GM10266 (cell line): Measurements from ENCODE around the gene EPS8.

Experiments
- DNase-seq: peaks from one replicate; pipeline ENCODE4 v3.0.0; 2012; ENCODE audit errors: extremely low spot score
- TF ChIP-seq, protein P1 (sequence below): IDR thresholded peaks from 2 replicates; pipeline ENCODE4 v1.5.1; 2012; ENCODE audit warnings: mild to moderate bottlenecking, low read depth; ENCODE audit not compliant: control insufficient read depth, insufficient read depth; ENCODE audit errors: missing control alignments

Gene EPS8

DNA sequence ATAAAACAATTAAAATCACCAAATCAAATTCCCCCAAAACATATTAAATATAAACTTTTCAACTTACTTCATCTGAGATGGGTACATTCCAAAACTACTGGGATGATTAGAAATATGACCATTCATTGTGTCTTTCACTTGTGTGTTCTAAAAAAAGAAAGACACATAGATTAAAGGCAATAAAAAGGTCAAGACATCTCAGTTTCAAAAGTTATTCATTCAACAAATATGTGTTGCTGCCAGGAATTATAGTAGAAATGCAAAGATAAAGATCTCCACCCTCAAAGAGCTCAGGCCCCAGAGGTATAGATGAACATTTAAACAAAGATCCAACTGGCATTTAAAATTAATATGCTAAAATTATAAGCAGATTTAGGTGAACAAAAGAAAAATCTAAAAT lies 106.4 kb downstream of the EPS8 start:
- no peak for DNase-seq
- TF ChIP-seq, protein P1, sequence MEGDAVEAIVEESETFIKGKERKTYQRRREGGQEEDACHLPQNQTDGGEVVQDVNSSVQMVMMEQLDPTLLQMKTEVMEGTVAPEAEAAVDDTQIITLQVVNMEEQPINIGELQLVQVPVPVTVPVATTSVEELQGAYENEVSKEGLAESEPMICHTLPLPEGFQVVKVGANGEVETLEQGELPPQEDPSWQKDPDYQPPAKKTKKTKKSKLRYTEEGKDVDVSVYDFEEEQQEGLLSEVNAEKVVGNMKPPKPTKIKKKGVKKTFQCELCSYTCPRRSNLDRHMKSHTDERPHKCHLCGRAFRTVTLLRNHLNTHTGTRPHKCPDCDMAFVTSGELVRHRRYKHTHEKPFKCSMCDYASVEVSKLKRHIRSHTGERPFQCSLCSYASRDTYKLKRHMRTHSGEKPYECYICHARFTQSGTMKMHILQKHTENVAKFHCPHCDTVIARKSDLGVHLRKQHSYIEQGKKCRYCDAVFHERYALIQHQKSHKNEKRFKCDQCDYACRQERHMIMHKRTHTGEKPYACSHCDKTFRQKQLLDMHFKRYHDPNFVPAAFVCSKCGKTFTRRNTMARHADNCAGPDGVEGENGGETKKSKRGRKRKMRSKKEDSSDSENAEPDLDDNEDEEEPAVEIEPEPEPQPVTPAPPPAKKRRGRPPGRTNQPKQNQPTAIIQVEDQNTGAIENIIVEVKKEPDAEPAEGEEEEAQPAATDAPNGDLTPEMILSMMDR: no peak

DNA sequence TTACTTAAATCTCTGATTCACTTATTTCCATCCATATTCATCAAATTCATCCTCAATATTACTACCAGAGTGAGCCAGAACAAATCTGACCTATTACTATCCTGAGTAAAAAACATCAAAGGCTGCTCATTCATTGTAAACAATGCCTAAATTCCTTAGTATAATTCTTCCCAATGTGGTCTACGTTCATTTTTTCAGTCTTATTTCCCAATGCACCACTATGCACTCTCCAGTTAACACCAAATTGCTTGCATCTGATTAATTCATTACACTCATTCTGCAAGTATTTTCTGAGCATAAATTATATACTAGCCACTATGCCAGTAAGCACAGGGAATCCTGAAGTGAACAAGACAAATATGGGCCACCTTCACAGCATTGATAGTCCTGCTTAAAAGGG lies 110.0 kb downstream of the EPS8 start:
- DNase-seq: no peak
- TF ChIP-seq, protein P1: no peak

DNA sequence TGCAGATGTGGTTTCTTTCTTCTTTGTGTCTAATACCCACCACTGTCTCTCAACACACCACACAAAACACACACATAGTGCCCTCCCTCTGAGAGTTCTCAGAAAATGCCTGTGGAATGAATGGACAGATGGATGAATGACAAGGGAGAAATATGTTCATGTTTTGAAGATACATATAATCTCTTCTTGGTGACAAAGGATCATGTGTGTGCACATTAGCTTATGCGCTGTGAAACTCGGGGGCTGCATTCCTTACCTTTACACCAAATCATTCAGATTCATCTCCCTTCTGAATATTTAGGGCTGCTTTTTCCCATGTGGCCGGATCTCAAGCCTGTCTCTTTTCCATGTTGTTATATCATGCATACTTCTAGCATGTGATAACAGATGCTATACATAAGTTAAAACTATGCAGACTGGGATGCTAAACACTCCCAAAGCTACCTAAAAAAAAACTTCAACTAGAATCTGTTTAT lies 111.4 kb downstream of the EPS8 start:
- DNase-seq: no peak
- TF ChIP-seq, protein P1: no peak

DNA sequence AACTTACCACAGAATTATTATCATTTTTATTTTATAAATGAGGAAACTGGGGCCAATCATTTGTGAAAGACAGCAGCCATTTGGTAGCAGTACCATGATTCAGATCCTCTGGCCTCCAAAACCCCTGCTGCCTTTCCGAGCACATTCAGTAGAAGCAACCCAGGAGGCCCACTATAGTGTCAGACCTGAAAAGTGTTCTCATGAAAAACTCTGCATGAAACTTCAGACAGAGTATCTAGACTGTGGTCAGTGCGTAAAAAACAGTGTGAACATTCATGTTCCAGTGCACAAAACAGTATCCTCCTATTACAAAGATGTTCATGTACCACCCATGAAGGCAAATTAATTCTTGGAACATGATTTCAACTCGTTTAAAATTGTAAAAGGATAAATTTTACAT lies 112.0 kb downstream of the EPS8 start:
- TF ChIP-seq, protein P1: no peak
- no peak for DNase-seq

DNA sequence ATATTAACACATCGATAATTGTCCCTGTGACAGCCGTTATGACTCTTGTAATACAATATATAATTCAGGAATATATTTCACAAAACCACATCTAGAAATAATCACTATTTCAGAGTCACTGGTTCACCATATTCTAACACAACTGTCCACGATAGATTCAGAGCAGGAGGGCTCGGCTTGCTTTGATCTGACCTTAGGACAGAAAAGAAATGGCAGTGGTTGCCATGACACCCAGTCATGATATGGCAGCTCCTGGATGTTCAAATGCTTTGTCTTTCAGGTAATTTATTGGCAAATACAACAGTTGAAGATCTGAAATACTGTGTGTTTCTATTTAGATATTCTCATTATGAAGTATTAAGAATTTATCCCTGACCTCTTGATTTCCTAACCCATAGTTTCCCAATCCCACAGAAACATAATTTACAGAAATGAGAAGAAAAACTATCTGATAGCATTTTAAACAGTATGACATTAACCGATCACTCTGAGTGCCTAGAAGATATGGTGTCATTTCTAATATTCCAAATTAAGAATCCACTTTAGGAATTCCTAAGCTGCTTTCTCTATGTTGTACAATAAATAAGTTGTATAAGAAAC lies 116.4 kb downstream of the EPS8 start:
- TF ChIP-seq, protein P1: no peak
- DNase-seq: no peak

DNA sequence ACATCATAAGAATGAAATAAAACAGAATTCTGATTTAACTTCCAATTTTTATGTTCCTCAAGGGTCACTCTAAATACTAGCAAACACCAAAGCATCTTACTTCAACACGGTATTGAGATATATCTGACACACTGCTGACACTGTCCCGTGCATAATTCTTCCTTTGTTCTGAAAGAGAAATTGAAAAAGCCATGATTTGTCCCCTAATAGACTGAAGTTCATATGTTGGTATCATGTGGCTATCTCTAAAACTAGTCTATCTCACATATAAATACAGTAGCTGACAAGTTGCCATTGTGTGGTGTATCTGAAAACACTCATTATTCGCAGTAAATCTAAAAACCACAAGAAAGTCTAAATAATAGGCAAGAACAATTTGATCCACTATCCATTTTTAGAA lies 118.4 kb downstream of the EPS8 start:
- TF ChIP-seq, protein P1: no peak

DNA sequence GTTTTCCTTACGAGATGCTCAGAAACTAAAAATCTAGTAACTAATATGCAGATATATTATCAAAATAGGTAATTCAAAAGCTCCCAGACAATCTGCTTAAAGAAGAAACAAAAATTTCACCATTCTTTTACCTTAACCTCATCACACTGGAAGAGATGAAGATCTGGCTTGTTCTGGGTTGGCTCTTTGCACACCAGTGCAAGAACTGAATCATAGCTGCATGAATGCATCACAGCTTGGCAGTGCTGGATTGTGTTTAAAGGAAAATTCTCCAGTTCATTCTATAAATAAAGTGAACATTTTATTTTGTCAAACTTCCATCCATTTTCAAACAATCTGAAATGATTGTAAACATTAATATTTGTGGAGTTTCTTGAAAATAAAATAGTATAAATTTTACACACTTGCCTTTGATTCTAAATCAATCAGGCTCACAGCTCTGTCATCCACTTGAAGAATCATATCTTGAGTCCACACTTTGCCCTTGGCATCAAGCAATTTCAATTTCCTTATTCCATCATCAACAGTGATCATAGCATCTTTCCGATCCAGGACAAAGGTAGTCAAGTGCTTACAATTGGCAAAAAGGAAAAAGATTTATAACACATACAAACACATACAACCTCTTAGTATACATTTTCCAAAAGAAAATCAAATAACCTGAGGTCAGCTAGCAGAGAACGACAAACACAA lies 119.8 kb downstream of the EPS8 start:
- TF ChIP-seq, protein P1: no peak
- DNase-seq: no peak

More for the DNA sequence above, 118.4 kb downstream of the EPS8 start:
- DNase-seq: no peak
